ENCODE results near the gene CLEC9A.

- TF ChIP-seq CTCF (conservative IDR thresholded peaks at IDR 0.05; ENCODE audit: low read depth in 2 of 2) (peak in 1 of 2 experiments; percentile 71), REST (IDR thresholded peaks at IDR 0.05; ENCODE audit: unreplicated experiment) (no peak), NANOG (IDR thresholded peaks at IDR 0.05; ENCODE audit: borderline replicate concordance) (no peak), STAT1 (IDR thresholded peaks at IDR 0.05; ENCODE audit: unreplicated experiment) (no peak), ZNF462 (CRISPR knock-in tag; IDR thresholded peaks at IDR 0.05) (no peak), EZH2 (IDR thresholded peaks at IDR 0.05; ENCODE audit: low read depth, unreplicated experiment) (no peak), ZNF114 (CRISPR knock-in tag; IDR thresholded peaks at IDR 0.05) (no peak), POLR2AphosphoS5 (IDR thresholded peaks at IDR 0.05; ENCODE audit: low read depth) (no peak), EZH2phosphoT487 (IDR thresholded peaks at IDR 0.05; ENCODE audit: unreplicated experiment) (no peak), ETS1 (IDR thresholded peaks at IDR 0.05) (no peak)
Measured at GRCh38 chr12:10033783-10034545, 3.5 kb downstream of the CLEC9A start.
